HG02885 (cell line): ENCODE results near the gene PAX5.

Experiments used
- ATAC-seq: cut with Tn5 transposase; IDR thresholded peaks from one replicate; pipeline ENCODE4 v1.9.1; 2021; ENCODE audit warnings: mild to moderate bottlenecking; ENCODE audit not compliant: unreplicated experiment, poor library complexity

PAX5 gene

DNA sequence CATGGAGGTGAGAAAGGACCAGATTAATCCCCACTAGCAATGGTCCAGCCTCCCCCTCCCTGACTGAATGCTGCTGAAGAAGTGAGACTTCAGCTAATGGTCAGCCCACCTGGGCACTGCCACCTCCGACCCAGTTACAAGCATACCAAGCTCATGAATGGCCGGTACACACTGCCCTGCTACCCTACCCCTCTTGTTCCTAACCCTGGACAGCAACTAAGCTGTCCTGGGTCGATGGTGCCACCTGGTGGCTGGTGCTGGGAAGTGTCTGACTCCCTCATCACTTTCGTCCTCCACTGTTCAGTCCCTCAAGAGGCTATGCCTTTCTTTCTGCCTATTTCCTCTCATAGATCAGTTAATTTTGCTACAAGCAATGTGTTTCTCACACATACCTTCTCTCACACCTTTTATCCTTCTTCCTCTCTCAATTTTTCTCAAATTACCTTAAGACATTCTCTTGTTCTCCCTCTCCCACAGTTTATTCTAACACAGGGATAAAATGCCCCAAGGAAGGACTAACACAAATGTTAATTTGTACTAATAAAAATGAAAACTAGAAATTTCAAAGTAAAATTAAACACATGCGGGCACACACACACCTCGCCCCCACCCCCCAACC is 42.4 kb downstream of the PAX5 start:
- ATAC-seq: no peak

DNA sequence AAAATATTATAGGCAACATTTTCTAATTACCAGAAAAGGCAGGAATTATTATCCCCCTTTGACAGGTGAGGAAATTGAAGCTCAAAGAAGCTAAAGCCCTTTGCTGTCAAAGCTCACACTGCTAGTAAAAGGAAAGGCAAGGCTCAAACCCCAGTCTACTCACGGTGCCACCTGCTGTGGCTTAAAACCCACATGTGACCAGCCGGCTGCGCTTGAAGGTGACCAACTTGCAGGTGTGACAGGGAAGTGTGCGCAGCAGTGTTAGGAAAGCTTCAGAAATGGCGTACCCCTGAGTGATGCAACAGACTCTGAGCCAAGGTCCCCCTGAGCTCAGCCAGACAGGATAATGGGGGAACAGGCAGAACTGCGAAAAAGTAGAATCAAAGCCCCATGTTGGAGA is 45.2 kb downstream of the PAX5 start:
- no peak for ATAC-seq

DNA sequence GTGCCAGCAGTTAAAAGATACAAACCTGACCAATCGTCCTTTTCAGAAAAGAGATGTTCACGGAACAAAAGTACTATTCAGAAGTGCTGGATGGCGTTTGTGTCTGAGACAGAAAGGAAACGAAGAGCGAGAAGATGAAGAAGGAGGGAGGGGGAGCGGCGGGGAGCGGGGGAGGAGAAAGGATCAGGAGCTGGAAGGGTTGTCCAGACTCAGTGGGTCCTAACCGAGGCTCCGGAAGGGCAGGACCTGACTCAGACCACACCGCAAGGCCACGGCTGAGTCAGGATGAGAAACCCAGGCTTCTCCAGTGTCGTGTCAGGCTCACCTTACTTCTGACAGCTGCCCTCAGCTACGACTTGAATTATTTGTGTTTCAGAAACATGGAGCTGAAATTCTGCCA is 46.2 kb downstream of the PAX5 start:
- ATAC-seq: no peak

DNA sequence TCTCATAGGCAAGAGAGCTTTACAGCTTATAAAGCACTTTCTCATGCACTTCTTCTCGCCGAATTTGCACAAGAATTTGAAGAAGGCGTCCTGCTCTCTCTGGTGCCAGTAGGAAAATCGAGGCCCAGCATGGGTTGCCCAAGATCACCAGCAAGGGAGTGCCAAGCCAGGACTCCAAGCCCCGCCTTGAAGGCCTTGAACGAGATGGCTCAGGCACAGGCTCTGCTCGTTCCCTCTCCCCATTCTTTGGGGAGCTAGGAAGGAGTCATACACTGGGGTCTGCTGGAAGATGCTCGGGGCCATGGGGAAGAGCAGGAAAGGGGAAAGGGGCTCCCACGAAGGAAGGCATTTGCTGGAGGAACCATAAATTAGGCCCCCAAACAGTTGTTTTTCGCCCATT is 46.7 kb downstream of the PAX5 start:
- no peak for ATAC-seq

DNA sequence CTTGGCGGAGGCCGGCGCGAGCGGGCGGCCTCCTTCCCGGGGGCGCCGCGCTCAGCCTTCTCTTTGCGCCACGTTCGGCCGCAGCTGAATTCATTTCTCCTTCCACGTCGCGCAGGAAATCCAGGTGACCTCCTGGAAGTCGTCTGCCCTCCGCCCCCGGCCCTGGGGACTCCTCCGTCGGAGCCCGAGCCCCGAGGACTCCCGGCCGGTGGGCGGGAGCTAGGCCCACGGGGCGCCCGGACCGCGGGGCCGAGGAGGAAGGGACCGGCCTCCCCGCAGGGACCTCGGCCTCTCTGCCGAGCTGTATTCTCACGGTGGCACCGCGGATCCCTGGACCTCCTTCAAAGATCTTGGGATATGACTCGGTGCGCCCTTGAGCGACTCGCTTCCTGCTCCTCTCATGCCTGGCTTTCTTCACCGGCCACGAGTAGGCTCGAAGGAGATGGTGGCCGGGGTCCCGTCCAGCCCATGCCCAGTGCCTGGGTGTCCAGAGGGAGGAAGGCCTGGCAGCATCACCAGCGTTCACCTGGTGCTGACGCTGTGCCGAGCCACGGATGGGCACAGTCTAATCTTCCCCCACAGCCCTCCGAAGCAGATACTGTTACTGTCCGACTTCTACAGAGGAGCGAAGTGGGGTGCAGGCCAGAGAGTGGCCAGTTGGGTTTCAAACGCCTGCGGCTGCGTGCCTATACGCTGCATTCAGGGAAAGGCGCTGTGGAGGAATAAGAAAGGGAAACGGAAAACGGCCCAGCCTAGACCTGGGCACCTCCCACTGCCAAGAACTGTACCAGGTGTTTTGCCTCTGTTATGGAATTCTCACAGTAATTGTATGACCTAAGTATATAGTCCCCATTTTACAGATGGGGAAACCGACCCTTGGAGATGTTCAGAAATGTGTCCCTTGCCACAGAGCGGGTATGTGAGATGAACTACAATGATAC is 47.3 kb downstream of the PAX5 start:
- ATAC-seq: no peak

DNA sequence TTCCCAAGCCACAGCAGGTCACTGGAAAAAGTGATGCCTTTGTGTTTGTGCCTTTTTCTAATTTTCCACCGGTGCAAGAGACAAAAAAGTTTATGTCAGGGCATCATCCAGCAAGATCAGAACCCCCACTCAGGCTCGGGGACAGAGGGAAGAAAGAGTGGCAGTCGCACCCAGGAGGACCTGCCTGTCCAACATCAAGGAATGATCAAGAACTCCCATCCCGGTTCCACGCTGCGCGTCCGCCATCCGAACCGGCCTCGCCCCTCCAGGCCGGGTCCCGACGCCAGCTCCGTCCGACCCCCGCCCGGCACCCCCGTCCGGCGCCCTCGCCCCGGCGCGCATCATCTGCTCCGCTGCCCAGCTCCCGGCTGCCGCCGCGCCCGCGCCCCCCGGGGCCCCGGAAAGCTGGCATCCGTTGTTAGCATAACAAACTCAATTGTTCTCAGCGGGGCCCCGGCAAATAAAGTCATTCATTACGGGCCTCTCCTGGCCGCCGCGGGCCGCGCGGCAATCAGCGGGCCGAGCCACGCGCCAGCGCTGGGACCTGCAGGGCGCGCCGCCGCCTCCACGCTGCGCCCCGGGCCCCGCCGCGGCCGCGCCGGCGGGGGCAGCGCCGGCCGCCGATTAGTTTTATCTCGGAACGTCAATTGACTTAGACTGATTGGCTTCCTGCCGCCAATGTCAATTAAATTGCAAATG is 48.1 kb downstream of the PAX5 start:
- no peak for ATAC-seq

DNA sequence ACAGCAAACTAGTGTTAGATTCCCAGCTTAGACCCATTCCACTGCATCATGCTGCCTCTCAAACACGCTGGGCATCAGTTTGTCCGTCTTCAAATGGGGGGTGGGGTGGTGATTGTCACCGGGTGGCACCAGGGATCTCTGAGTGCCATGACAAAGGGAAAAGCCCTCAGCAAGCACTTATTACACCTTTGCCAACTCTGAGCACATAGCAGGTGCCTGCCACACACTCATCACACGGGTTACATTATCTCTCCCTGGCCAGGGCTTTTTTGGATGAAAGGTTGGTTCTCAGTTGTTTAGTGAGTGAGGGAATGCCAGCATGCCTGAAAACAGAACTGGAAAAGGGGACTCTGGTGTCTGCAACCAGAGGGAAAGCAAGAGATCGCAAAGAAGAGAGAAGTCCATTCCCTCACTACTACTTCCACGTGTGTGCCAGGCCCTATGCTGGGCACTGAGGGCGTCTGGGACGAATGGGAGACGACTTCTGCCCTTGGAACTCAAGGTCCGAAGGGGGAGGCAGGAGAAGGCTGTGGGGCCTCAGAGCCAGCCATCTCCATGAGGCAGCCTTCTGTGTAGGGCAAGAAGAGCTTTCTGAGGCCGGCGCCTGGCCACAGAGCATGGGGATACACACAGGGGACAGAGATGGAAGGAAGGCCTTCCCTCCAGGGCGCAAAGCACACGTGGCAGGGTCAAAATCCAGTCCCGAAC is 48.9 kb downstream of the PAX5 start:
- ATAC-seq: no peak

DNA sequence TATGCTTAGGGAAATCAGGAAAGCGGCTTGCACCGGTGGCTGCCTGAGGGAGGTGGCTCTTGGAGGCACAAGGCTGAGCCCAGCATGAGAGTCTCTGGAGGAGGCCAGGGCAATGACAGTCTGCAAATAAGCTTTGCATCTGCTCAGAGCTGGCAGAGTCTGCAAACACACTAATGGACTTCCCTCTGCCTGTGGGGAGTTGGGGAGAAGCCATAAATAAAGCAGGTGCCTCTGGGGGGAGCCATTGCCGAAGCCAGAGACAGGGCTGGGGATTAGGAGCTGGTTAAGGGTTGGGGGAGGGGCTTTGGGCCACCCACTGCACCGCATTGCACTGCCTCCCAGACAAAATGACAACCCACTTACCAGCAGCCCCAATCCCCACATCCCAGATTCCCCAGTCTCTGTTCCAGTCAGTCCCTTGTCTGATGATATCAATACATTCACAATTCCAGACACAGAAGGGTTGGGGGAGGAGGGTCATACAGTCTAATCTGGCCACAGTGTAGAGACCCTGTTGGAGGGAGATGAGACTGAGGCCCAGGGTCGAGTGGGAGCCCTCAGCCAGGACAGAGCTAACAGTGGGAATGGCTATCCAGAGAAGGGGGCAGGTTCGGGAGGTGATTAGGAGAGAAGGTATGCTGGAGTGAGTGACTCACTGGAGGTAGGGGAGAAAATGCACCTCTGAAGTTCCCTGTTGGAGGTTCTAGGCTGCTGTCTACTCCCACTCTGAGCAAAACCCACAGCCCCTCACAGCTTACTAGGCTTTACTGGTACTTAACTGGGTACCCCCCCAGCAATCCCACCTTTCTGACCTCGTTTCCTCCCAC is 53.7 kb downstream of the PAX5 start:
- ATAC-seq: no peak

DNA sequence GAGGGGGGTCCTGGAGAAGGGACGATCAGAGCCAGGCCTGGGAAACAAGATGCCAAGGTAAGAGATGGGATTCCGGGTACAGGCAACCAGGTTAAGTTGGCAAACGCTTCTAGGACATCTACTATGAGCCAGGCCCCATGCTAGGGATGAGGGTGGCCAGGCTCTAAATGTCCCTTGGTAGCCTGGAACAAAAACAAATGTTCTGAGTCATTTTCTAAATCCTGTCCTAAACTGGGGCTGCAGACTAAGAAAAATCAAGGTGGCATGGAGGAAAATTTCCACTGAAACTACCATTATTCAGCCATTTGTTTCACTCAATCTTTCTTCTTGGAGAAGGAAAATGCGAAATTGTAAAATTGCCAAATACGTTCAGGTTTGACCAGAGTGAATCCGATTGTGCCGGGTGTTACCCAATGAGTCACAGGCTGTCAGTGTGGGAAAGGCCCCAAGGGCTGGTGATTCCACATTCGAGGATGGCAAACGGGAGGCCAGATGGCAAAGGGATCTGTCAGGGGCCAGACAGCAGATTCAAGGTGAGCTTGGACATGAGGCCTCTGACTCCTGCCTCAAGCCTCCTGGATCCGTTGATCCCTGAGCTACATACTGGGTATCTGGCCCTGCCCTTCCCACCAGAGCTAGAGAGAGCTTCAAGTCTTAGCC is 57.6 kb downstream of the PAX5 start:
- no peak for ATAC-seq

DNA sequence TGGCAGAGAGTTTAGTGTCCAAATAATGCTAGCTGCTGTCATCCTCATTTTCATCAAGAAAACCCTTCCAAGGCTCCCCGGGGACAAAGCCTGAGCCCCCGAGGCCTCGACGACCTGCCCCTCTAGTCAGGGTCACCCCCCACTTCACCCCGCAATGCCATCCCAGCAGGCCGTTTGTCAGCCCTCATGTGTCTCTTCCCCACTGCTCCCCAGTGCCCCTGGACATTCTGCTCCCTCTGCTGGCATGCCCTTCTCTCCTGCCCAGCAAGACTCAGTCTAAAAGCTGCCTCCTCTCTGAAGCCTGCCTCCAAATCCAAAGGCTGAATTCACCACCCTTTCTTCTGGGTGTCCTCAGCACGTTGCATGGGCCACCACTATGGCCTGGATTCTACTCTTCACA is 59.3 kb downstream of the PAX5 start:
- no peak for ATAC-seq

DNA sequence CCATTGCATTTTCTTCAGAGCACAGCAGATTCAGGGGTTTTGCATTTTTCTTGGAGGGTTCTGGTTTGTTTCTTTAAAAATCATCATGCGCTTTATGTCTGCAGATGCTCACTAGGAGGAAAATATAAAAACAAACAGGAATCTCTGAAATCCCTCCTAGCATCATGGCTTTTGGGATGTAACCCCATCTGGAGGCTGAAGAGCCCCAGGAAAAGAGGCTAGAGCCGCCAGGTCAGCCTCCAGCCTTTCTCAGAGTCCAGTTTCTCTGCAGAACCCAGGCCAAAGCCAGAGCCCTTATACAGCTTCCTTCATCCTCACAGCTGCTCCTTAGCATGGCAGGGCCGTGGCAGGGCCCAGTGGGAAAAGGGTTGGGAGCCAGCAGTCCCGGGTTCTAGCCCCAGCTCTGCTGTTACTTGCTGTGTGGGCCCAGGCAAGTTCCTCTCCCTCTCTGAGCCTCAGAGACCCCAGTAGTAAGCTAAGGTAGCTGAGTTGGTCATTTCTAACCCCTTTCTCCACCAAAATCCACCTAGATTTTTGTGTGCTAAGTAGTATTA is 62.1 kb downstream of the PAX5 start:
- no peak for ATAC-seq

DNA sequence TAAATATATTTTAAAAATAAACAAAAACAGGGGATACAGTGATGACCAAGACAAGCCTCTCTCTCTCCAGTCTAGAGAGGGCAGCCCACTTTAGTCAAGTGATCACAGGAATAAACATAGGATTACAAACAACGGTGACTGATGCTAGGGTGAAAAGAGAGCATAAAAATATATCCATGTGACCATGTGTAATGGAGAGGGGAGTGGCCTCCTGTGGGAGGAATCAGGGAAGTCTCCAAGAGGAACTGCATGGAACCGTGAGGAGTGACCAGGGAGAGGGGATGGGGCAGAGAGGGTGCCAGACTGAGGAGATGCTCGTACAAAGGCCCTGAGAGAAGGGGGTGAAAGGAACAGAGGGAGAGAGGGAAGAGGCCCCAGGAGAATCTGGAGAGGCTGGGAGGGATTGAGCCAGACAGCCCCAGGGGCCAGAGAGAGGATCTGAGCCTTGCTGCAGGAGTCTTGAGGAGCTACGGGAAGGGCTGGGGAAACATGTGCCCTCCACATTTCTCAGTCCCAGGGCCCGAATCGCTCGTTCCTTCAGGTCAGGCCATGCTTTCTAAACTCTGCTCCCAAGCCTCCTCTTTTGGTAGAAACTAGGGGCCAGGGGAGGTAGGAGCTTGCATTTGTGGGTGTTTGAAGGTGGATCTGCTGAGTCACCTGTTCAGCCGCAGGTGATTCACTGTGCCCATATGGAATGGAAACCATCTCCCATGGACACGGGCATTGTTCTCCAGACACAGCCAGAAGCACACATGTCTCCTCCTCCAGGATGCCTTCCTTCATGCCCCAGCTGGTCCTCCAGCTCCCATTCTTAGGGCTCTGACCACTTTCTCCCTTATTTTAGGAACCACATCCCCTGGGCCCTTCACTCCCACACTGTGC is 63.8 kb downstream of the PAX5 start:
- ATAC-seq: no peak

DNA sequence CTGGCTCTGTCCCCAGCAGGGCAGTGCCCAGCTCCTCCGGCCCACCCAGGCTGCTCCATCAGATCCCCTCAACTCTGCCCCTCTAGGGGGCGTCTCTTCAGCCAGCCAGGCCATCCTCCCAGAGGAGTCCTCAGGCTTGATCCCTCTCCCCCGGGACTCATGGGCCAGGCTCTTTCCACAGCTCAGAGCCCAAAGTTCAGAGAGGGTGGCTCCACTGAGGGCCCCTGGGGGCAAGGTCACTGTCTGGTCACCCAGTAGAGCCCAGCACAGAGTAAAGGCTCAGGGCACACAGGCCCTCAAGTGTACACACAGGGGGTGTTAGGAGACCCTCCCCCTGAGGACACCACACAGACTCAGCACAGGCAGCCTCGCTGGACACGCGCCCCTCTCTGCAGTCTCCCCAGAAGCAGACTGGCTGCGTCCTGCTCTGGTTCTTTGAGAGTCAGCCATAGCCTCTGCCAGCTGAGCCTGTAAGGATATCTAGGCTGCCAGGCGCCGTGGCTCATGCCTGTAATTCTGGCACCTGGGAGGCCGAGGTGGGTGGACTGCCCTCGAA is 64.8 kb downstream of the PAX5 start:
- no peak for ATAC-seq

DNA sequence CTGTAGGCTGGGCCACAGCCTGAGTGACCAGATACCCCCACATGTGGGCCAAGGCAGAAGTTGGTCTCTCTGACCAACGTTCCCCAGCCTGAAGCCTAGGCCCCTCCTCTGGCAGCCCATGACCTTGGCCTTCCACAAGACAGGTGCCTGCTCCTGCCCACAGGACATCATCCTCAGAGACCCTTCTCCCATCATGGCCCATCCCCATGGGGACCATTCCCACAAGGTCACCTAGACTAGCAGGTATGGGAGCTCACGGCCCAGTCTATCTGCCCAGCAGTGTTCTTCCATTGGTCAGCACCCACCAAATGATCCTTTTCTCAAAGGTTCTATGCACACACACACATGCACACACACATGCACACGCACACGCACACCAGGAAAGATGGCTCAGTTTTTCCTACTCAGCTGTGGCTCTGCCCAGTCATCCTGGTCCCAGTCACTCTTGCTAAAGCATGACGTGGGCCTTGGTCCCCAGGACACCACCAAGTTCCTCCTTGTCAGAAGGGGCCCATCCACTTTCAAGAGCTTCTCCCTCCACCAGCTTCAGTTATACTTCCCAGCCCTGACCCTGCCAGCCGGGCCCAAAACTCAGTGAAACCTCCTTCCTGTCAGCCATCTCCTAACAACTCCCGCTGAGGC is 65.4 kb downstream of the PAX5 start:
- ATAC-seq: no peak

DNA sequence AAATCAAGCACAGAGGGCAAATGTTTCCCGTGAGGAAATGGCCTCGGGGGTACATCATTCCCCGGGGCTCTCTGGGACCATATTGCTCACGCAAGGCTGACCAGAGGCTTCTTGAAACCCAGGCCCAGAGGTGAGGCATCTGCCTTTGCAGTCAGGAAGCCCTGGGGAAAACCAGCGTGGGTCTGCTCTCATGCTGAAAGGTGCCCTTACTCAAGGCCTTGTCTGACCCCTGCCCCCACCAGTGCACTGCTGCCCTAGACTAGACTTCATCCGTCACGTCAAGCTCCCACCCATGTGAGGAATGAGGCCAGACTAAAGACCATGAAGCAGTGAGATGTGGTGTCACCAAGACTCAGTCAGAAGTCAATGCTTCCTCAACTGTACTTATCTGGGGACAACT is 66.1 kb downstream of the PAX5 start:
- ATAC-seq: no peak

DNA sequence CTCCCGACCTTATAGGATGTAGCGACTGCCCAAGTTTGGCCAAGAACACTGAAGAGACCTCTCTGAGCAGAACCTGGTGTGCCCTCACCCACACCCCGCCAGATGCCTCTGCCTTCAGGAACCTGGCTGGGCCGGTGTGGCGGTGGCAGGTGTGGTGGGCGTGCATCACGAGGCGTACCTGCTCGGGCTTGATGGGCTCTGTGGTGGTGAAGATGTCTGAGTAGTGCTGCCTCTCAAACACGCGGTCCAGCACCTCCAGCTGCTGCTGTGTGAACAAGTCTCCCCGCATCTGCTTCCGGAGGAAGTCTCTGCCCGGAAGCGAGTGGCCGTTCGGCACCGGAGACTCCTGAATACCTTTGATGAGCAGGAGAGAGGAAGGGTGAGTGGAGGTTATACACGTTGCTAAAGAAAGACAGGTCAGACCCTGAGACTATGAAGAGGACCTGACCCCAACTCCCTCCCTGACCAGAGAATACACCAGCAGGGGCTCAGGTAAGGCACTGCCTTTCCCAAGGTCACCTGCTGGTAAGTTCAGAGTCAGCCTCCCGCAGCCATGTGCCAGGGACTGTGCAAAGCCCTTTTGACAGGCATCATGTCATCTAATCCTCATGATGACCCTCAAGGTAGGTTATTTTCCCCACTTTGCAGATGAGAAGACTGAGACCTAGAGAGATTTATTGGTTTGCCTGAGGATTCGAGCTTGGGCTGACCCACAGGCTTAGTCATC is 67.5 kb downstream of the PAX5 start:
- no peak for ATAC-seq

DNA sequence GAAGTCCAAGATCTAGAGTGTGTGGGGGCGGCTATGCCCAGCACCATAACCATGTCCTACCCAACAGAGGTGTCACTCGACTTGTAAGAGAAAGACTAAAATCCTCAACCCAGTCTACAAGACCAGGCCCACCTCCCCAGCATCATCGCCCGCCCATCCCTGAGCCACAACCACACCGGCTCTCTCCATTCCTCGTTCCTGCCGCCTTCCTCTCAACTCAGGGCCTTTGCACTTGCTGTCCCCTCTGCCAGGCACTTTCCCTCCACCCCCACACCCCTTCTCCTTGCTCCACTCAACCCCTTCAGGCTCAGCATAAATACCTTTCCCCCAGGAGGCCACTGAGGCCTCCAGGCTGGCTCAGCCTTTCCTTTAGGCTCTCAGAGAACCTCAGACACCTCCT is 69.3 kb downstream of the PAX5 start:
- ATAC-seq: no peak
